H1 (cell line): Measurements from ENCODE around the gene KCNA10. TPM values are rescaled to one million over a fixed set of nuclear protein-coding genes. Genes with fewer than 3 reads are reported as not detected.

Source experiments
- MAX ChIP-seq: IDR thresholded peaks from 2 replicates; pipeline ENCODE4 v1.6.1; 2012; ENCODE audit warnings: inconsistent platforms
- RAD21 ChIP-seq, 2 experiments: IDR thresholded peaks in 1 of 2; conservative IDR thresholded peaks in 1 of 2; 2 replicates each; pipeline ENCODE4 v1.6.1; 2011; ENCODE audit warnings: low read depth in 2 of 2, low read length in 2 of 2, improper control_type of control experiment in 1 of 2, inconsistent platforms in 1 of 2, mild to moderate bottlenecking in 1 of 2, moderate library complexity in 1 of 2
- polyA plus RNA-seq, 7 experiments: library from polyadenylated mRNA; depleted of rRNA in 3 of 7; stranded (reverse) in 5 of 7; unstranded in 2 of 7; fragments of >200 nt in 5 of 7; fragments of 200-250 nt in 2 of 7; gene quantifications; 1 replicate in 5 of 7; 2 replicates in 1 of 7; 4 replicates in 1 of 7; pipeline versions ENCODE4 v1.2.1 to v1.2.3, GENCODE V29; 2011 to 2013; ENCODE audit warnings: missing spikeins in 2 of 7, mixed read lengths in 2 of 7
- total RNA-seq: library from RNA; stranded (reverse); fragmentation: NEBNext Ultra II Directional; extraction: Animal tissue kit (Norgen Biotek cat#: 25700); gene quantifications from 2 replicates; pipeline ENCODE4 v1.2.1, GENCODE V29; 2021

Gene KCNA10
- total and polyA plus RNA-seq, 2 of the 8 experiments (the other 6 are each of a cell fraction or from before 2014, with no cell fraction given) = not detected

DNA sequence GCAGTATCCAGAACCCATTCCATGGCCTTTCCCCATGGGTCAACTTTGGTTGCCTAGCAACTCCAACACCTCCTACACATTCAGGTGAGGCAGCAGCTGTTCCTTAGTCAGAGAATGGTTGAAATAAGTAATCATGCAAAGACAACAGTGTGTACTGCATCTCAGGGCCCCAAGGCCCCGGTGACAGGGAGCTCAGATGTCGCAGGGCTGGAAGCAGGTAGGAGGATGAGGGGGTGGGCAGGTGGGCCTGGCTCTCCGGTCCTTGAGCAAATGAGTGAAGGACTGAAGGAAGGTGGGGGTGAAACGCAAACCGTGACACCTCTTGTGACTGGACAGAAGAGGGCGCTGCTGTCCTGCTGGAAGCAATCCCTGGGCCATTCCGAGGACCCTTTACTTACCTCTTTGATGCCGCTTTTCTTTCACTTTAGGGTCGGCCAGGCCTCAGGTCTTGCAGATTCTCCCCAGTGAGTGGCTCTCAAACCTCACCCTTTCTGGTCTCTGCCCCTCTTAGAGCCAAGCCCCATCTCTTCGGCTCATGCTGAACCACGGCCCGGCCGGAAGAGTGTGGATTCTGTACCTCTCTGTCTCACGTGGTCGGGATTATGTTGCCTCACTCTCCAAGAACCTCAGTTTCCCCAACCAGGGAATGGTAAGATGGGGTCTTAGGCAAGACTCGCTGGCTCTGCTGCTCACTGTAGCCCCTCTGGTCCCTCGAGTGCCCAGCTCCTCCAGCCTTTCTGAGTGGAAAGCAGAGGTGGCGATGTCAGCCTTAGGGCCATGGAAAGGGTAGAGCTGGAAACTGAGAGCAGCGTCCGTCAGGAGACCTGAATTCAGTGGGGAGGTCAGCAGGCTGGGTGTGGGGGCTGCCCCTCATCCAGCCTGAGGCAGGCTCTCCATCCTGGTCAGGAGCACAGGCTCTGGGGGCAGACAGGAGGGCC lies 5.6 kb upstream of the KCNA10 start (continued):
- TF ChIP-seq MAX (peak; percentile 23; the same call in 1 of the 2 replicates), RAD21 (IDR thresholded peaks at IDR 0.05 in 1 of 2, conservative IDR thresholded peaks at IDR 0.05 in 1 of 2; ENCODE audit: low read depth in 2 of 2, low read length in 2 of 2) (peak; percentile 95 to 98)
